ENCODE data around the gene ABCC3. TPM values are rescaled to one million over a fixed set of nuclear protein-coding genes. Genes with fewer than 3 reads are reported as not detected.
A peak's percentile ranks its signal among the peaks of the same experiment; 100 is the strongest.

Gene ABCC3
- total and polyA plus RNA-seq, 9 of the 15 experiments (the other 6 are each of a cell fraction or from before 2014, with no cell fraction given): 0.03 to 1.6 (median 0.42) TPM; not detected in 5

GRCh38 chr17:50707289-50708049 lies 72.8 kb downstream of the ABCC3 start, which contains the start of gene ANKRD40 (continued):
- TF ChIP-seq JUNB (CRISPR knock-in tag; conservative IDR thresholded peaks at IDR 0.05): no peak
- peak; percentile 58; the same call in 1 of the 2 replicates for TF ChIP-seq MXI1 (IDR thresholded peaks at IDR 0.05; ENCODE audit: low read depth, low read length)
- TF ChIP-seq SMAD1 (IDR thresholded peaks at IDR 0.05; ENCODE audit: low read depth, low read length, partially characterized antibody): peak; percentile 71
- peak; percentile 29; the same call in 1 of the 2 replicates for TF ChIP-seq GMEB1 (CRISPR knock-in tag; IDR thresholded peaks at IDR 0.05)
- TF ChIP-seq ZBTB9 (CRISPR knock-in tag; IDR thresholded peaks at IDR 0.05): no peak; the same call in 1 of the 2 replicates
- peak; percentile 54; the same call in 1 of the 2 replicates for TF ChIP-seq GTF2F1 (IDR thresholded peaks at IDR 0.05; ENCODE audit: low read depth, low read length)
- TF ChIP-seq ZNF311 (CRISPR knock-in tag; IDR thresholded peaks at IDR 0.05): no peak
- TF ChIP-seq KLF10 (CRISPR knock-in tag; IDR thresholded peaks at IDR 0.05): no peak
- TF ChIP-seq NR4A1 (CRISPR knock-in tag; IDR thresholded peaks at IDR 0.05): peak; percentile 45; the same call in 1 of the 2 replicates
- TF ChIP-seq NR4A1 (tag; IDR thresholded peaks at IDR 0.05): no peak
- no peak for TF ChIP-seq HNRNPUL1 (IDR thresholded peaks at IDR 0.05; ENCODE audit: low read length)
- TF ChIP-seq ZNF586 (CRISPR knock-in tag; conservative IDR thresholded peaks at IDR 0.05): no peak
- peak; percentile 77; the same call in 1 of the 2 replicates for TF ChIP-seq SAFB (IDR thresholded peaks at IDR 0.05; ENCODE audit: borderline replicate concordance, low read depth, low read length)
- 0 out of 4 replicates have a peak, but pooled peaks of 1 of the 2 experiments have one; percentile 5 for TF ChIP-seq FOXA3 (CRISPR knock-in tag; conservative IDR thresholded peaks at IDR 0.05 in 1 of 2, IDR thresholded peaks at IDR 0.05 in 1 of 2)
- TF ChIP-seq BRF1 (IDR thresholded peaks at IDR 0.05; ENCODE audit: borderline replicate concordance, extremely low read depth, insufficient read length): no peak
- no peak for TF ChIP-seq PATZ1 (CRISPR knock-in tag; IDR thresholded peaks at IDR 0.05; ENCODE audit: borderline replicate concordance)
- TF ChIP-seq KDM2B (CRISPR knock-in tag; IDR thresholded peaks at IDR 0.05): 0 out of 2 replicates have a peak, but pooled peaks have one; percentile 33
- peak; percentile 68; the same call in 1 of the 2 replicates for TF ChIP-seq ARID4B (CRISPR knock-in tag; IDR thresholded peaks at IDR 0.05)
